ENCODE data around the gene CAV1. TPM values are rescaled to one million over a fixed set of nuclear protein-coding genes. Genes with fewer than 3 reads are reported as not detected.

CAV1 gene
- total RNA-seq (2022) (4.9 and 6.0 TPM in 2 replicates), Bru-seq, nascent RNA (percentile 40 among the genes with signal in this experiment), BruChase-seq, experiment 1, labeled RNA remaining after a 2-hour chase (percentile 43 among the genes with signal in this experiment), BruChase-seq, experiment 2, labeled RNA remaining after a 6-hour chase (percentile 48 among the genes with signal in this experiment)
- long read RNA-seq, transcript CAV1-202 (2 exons, 2,628 nt): major isoform, 10 of 14 reads
- long read RNA-seq, partial matches to known transcripts: 0 of 14 reads
- long read RNA-seq, other reads (novel, unspliced or antisense): 1 of 14 reads

GRCh38 chr7:116524609-116525297 is at the start of gene CAV1:
Gene CAV1, plus strand, starts transcription at chr7:116525036. Its CDS starts 27 bp downstream, at chr7:116525063.
- Mint-ChIP-seq H3K36me3 (ENCODE audit: insufficient read depth, unreplicated experiment) (no peaks in the 10 kb centered on the region), H3K4me1 (ENCODE audit: low read depth, unreplicated experiment) (no peaks in the 10 kb centered on the region)
- POLR2A ChIA-PET: no interaction called here

DNA sequence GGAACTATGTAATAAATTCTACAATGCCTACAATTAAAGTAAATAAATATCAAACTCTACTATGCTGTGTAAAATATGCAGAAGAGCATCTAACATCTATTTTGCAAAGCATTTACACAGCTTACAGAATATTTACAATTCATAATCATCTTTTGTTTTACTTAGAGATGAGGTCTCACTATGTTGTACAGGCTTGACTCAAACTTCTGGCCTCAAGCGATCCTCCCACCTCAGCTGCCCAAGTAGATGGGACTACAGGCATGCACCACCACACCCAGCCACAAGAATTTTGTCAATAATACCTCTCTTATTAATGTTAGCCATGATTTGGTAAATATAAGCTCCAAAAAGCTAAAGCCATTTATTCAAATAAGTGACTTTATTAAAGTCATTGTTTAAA is 47.2 kb upstream of the CAV1 start:
- CTCF ChIA-PET: no interaction called here

More at GRCh38 chr7:116524609-116525297, at the start of gene CAV1:
- Histone ChIP-seq H3K27me3 (replicated peaks; ENCODE audit: control insufficient read depth, insufficient read depth, low read length) (no peaks in the 10 kb centered on the region), H3K36me3 (ENCODE audit: control insufficient read depth, insufficient read depth, low read length) (no peaks in the 10 kb centered on the region), H3K9me3 (no peaks in the 10 kb centered on the region), H3K4me3 (ENCODE audit: low read depth, low read length) (peak within 1 kb of the TSS; percentile 60), H3K4me1 (peaks cover 10% of the 10 kb centered on the region; the same call in 1 of the 2 replicates)
- intact Hi-C loops (cut with micrococcal nuclease; ENCODE audit: unreplicated experiment): loop anchor here (1.0 kb wide), 1 partner anchor 351 kb away; no protein-coding TSS in a partner anchor
- Mint-ChIP-seq H3K9me3 (ENCODE audit: unreplicated experiment) (no peaks in the 10 kb centered on the region), H3K27ac (ENCODE audit: unreplicated experiment) (peak within 1 kb of the TSS; percentile 52), H3K27me3 (ENCODE audit: insufficient read depth, unreplicated experiment) (no peaks in the 10 kb centered on the region), H3K4me3 (ENCODE audit: unreplicated experiment) (peak within 1 kb of the TSS; percentile 94)
- TF ChIP-seq, protein P1, sequence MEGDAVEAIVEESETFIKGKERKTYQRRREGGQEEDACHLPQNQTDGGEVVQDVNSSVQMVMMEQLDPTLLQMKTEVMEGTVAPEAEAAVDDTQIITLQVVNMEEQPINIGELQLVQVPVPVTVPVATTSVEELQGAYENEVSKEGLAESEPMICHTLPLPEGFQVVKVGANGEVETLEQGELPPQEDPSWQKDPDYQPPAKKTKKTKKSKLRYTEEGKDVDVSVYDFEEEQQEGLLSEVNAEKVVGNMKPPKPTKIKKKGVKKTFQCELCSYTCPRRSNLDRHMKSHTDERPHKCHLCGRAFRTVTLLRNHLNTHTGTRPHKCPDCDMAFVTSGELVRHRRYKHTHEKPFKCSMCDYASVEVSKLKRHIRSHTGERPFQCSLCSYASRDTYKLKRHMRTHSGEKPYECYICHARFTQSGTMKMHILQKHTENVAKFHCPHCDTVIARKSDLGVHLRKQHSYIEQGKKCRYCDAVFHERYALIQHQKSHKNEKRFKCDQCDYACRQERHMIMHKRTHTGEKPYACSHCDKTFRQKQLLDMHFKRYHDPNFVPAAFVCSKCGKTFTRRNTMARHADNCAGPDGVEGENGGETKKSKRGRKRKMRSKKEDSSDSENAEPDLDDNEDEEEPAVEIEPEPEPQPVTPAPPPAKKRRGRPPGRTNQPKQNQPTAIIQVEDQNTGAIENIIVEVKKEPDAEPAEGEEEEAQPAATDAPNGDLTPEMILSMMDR (IDR thresholded peaks at IDR 0.05; ENCODE audit: insufficient read depth in 1 of 2, low read depth in 1 of 2, low read length in 1 of 2, severe bottlenecking in 1 of 2, unreplicated experiment in 1 of 2): no peak
- DNase-seq: peak; percentile 35 to 42
- CTCF ChIA-PET: interaction anchor here (0.6 to 2.1 kb wide), 2 partner anchors 87 to 473 kb away, joined by 3 to 26 read pairs; no protein-coding TSS in a partner anchor
- BruUV-seq (replicated peaks): no TSS peak

DNA sequence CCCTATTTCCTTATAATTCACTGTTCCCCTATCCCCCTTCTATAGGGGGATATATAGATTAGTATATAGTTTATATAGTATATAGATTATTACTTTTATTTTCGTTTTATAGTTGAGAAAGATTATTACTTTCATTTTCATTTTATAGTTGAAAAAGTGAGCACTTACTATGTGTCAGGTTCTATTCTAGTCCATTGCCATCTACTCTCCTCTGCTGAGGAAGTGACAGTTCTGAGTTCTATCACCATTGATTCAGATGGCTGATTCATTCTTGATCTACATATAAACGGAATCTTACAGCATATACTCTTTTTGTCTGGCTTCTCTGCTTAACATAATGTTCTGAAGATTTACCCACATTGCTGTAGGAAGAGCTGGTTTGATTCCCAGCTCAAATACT is 46.0 kb upstream of the CAV1 start:
- no peak overlapping the region for H3K4me3 ChIP-seq (ENCODE audit: low read depth, low read length)
- no peaks in the 10 kb centered on the region for H3K4me1 ChIP-seq
- no TSS peak for BruUV-seq (replicated peaks)
- H3K27me3 Mint-ChIP-seq (ENCODE audit: insufficient read depth, unreplicated experiment): no peaks in the 10 kb centered on the region
- TF ChIP-seq, protein P1 (IDR thresholded peaks at IDR 0.05; ENCODE audit: insufficient read depth in 1 of 2, low read depth in 1 of 2, low read length in 1 of 2, severe bottlenecking in 1 of 2, unreplicated experiment in 1 of 2): no peak
- H3K27ac Mint-ChIP-seq (ENCODE audit: unreplicated experiment): no peak overlapping the region
- intact Hi-C loops (cut with micrococcal nuclease; ENCODE audit: unreplicated experiment): no loop called here
- no peak for DNase-seq
- POLR2A ChIA-PET: no interaction called here
- H3K36me3 ChIP-seq (ENCODE audit: control insufficient read depth, insufficient read depth, low read length): no peaks in the 10 kb centered on the region
- CTCF ChIA-PET: no interaction called here
- no peaks in the 10 kb centered on the region for H3K27me3 ChIP-seq (replicated peaks; ENCODE audit: control insufficient read depth, insufficient read depth, low read length)
- H3K4me3 Mint-ChIP-seq (ENCODE audit: unreplicated experiment): no peak overlapping the region
- no peaks in the 10 kb centered on the region for H3K9me3 Mint-ChIP-seq (ENCODE audit: unreplicated experiment)
- H3K36me3 Mint-ChIP-seq (ENCODE audit: insufficient read depth, unreplicated experiment): no peaks in the 10 kb centered on the region
- no peaks in the 10 kb centered on the region for H3K9me3 ChIP-seq
- H3K4me1 Mint-ChIP-seq (ENCODE audit: low read depth, unreplicated experiment): peaks cover 12% of the 10 kb centered on the region

More for the DNA sequence above, 47.2 kb upstream of the CAV1 start:
- Mint-ChIP-seq H3K4me3 (ENCODE audit: unreplicated experiment) (no peak overlapping the region), H3K4me1 (ENCODE audit: low read depth, unreplicated experiment) (peaks cover 12% of the 10 kb centered on the region), H3K27ac (ENCODE audit: unreplicated experiment) (no peak overlapping the region), H3K27me3 (ENCODE audit: insufficient read depth, unreplicated experiment) (no peaks in the 10 kb centered on the region), H3K9me3 (ENCODE audit: unreplicated experiment) (no peaks in the 10 kb centered on the region), H3K36me3 (ENCODE audit: insufficient read depth, unreplicated experiment) (no peaks in the 10 kb centered on the region)
- Histone ChIP-seq H3K9me3 (no peaks in the 10 kb centered on the region), H3K27me3 (replicated peaks; ENCODE audit: control insufficient read depth, insufficient read depth, low read length) (no peaks in the 10 kb centered on the region), H3K4me1 (no peaks in the 10 kb centered on the region), H3K4me3 (ENCODE audit: low read depth, low read length) (no peak overlapping the region), H3K36me3 (ENCODE audit: control insufficient read depth, insufficient read depth, low read length) (no peaks in the 10 kb centered on the region)
- DNase-seq: no peak
- POLR2A ChIA-PET: no interaction called here
- no TSS peak for BruUV-seq (replicated peaks)
- intact Hi-C loops (cut with micrococcal nuclease; ENCODE audit: unreplicated experiment): no loop called here
- TF ChIP-seq, protein P1 (IDR thresholded peaks at IDR 0.05; ENCODE audit: insufficient read depth in 1 of 2, low read depth in 1 of 2, low read length in 1 of 2, severe bottlenecking in 1 of 2, unreplicated experiment in 1 of 2): no peak
